GM12892 (cell line): ENCODE results near the gene CDKAL1.

ENCODE experiments used
- POLR2A ChIP-seq: IDR thresholded peaks from 2 replicates; pipeline ENCODE4 v1.6.1; 2011; ENCODE audit warnings: low read depth, low read length, control low read depth
- POLR2AphosphoS5 ChIP-seq: IDR thresholded peaks from 2 replicates; pipeline ENCODE4 v1.6.1; 2011; ENCODE audit warnings: low read depth, low read length, control low read depth

- no peak for TF ChIP-seq POLR2A
- TF ChIP-seq POLR2AphosphoS5 = no peak
Observed at GRCh38 chr6:20791944-20792343, 257.7 kb downstream of the CDKAL1 start.
